ENCODE data around the gene FAM3D. TPM values are rescaled to one million over a fixed set of nuclear protein-coding genes. Genes with fewer than 3 reads are reported as not detected.

Gene FAM3D
- total and polyA plus RNA-seq, 9 of the 15 experiments (the other 6 are each of a cell fraction or from before 2014, with no cell fraction given), result not detected

GRCh38 chr3:58672880-58673279 lies 6.3 kb upstream of the FAM3D start (continued):
- no peak for TF ChIP-seq ZSCAN29 (IDR thresholded peaks at IDR 0.05)
- no peak for TF ChIP-seq CCAR2 (IDR thresholded peaks at IDR 0.05; ENCODE audit: low read depth, low read length)
- TF ChIP-seq ZNF165 (CRISPR knock-in tag; IDR thresholded peaks at IDR 0.05; ENCODE audit: borderline replicate concordance), result no peak

- POLR2A ChIA-PET, result no interaction called here
- DNase-seq (ENCODE audit: extremely low read depth in 1 of 4, low spot score in 3 of 4), result no peak
- no peaks in the 10 kb centered on the region for H4K20me1 ChIP-seq (replicated peaks; ENCODE audit: control insufficient read depth, insufficient read depth, low read length)
- BruUV-seq (replicated peaks), result no TSS peak
- CTCF ChIA-PET (ENCODE audit: low intra/inter-chr PET ratio), result no interaction called here
- intact Hi-C loops (cut with micrococcal nuclease), result no loop called here
- no peak overlapping the region for H3K4me2 ChIP-seq (ENCODE audit: insufficient read depth, low read length)
- WGBS (ENCODE audit: insufficient coverage, low coverage, missing lambda C conversion rate), result 5% methylated on average over 8 of the region's 8 CpGs
- H3K27ac ChIP-seq (ENCODE audit: extremely low read depth, low read depth, low read length), result no peak overlapping the region
- no peaks in the 10 kb centered on the region for H3K9me3 ChIP-seq (replicated peaks; ENCODE audit: control insufficient read depth, insufficient read depth, low read depth, low read length)
- no peak overlapping the region for H2AFZ ChIP-seq (ENCODE audit: low read depth, low read length)
- no peak overlapping the region for H3K4me3 ChIP-seq
- no peaks in the 10 kb centered on the region for H3K36me3 ChIP-seq (ENCODE audit: control insufficient read depth, insufficient read depth, low read length)
- in situ Hi-C loops (cut with MboI), result no loop called here
- no peak for ATAC-seq
- no peak overlapping the region for H3K9ac ChIP-seq (ENCODE audit: insufficient read depth in 1 of 2, low read depth in 2 of 2, low read length in 2 of 2)
- peaks cover 0 to 19% of the 10 kb centered on the region in 2 experiments; a peak in 3 of 5 replicates for H3K27me3 ChIP-seq (ENCODE audit: control insufficient read depth in 2 of 2, insufficient read depth in 2 of 2, low read length in 2 of 2)
- no peaks in the 10 kb centered on the region for H3K9me1 ChIP-seq (ENCODE audit: control insufficient read depth, insufficient read depth, low read length)
- H3K4me1 ChIP-seq (replicated peaks in 1 of 2; ENCODE audit: control insufficient read depth in 2 of 2, insufficient read depth in 2 of 2, low read length in 2 of 2), result no peaks in the 10 kb centered on the region
- FAIRE-seq, result no peak
- TF ChIP-seq SRF (CRISPR knock-in tag; IDR thresholded peaks at IDR 0.05) (no peak), POLR3G (IDR thresholded peaks at IDR 0.05; ENCODE audit: extremely low read depth, insufficient read length, insufficient replicate concordance) (no peak), ELK1 (CRISPR knock-in tag; IDR thresholded peaks at IDR 0.05) (no peak)
- H3K79me2 ChIP-seq (ENCODE audit: control insufficient read depth, insufficient read depth, low read length), result no peaks in the 10 kb centered on the region
Observed at GRCh38 chr3:58672451-58672850, 5.9 kb upstream of the FAM3D start.

All from K562 (cell line).